PFSK-1 (cell line): Measurements from ENCODE around the gene NPPB.

Experiments
- POLR2AphosphoS5 ChIP-seq: IDR thresholded peaks from 2 replicates; pipeline ENCODE4 v1.6.1; 2012; ENCODE audit warnings: low read depth, mild to moderate bottlenecking, control low read depth, low read length, moderate library complexity
- REST ChIP-seq, 2 experiments: IDR thresholded peaks; 2 replicates each; pipeline versions ENCODE4 v1.6.1 to v1.8.0; 2011 to 2012; ENCODE audit warnings: low read depth in 2 of 2, low read length in 2 of 2, control low read depth in 1 of 2, inconsistent platforms in 1 of 2, mild to moderate bottlenecking in 1 of 2, moderate library complexity in 1 of 2; ENCODE audit not compliant: insufficient read depth in 1 of 2
- SIN3A ChIP-seq: IDR thresholded peaks from 2 replicates; pipeline ENCODE4 v1.6.1; 2012; ENCODE audit warnings: mild to moderate bottlenecking, low read length, moderate library complexity, borderline replicate concordance; ENCODE audit not compliant: insufficient read depth
- TAF1 ChIP-seq: IDR thresholded peaks from 2 replicates; pipeline ENCODE4 v1.6.1; 2012; ENCODE audit warnings: low read length, control low read depth, borderline replicate concordance; ENCODE audit not compliant: insufficient read depth

DNA sequence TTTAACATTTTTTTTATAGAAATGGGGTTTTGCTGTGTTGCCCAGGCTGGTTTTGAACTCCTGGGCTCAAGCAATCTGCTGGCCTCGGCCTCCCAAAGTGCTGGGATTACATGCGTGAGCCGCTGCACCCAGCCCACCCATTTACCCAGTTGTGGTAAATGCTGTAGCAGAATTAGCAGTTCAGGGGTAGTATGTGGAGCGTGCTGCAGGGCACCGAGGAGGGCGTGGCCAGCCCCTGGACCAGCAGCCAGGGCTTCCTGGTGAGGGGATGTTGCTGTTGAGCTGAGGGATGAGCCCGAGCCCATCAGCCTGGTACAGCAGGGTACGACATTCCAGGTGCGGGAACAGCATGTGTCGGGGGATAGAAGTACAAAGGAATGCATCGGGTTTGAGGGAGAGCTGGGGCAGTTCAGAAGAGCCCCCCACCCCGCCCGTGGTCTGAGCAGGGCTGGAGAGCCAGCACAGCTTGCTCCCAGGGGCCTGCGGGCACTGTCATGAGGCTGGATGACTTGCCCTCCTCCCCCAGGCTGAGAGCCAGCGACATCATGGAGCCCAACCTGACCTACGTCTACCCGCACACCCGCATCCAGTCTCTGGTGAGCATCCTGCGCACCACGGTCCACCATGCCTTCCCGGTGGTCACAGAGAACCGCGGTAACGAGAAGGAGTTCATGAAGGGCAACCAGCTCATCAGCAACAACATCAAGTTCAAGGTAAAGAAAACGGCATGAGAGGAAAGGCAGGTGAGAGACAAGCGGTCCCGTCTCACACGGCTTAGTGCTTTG is 23.1 kb downstream of the NPPB start:
- TF ChIP-seq SIN3A (no peak), POLR2AphosphoS5 (no peak), TAF1 (no peak), REST (IDR thresholded peaks at IDR 0.05; ENCODE audit: insufficient read depth in 1 of 2, low read depth in 2 of 2, low read length in 2 of 2) (no peak)
